ENCODE data around the gene NTF4.
"Not testable (repeated sequence)": the region's sequence is repeated elsewhere in the genome, so short reads cannot be mapped to it uniquely, and the experiment has no call there.

The NTF4 gene

GRCh38 chr19:49091391-49092038 is 26.9 kb upstream of the NTF4 start:
- in situ Hi-C loops (cut with MboI; ENCODE audit: low sequenced_read_pairs): no loop called here

DNA sequence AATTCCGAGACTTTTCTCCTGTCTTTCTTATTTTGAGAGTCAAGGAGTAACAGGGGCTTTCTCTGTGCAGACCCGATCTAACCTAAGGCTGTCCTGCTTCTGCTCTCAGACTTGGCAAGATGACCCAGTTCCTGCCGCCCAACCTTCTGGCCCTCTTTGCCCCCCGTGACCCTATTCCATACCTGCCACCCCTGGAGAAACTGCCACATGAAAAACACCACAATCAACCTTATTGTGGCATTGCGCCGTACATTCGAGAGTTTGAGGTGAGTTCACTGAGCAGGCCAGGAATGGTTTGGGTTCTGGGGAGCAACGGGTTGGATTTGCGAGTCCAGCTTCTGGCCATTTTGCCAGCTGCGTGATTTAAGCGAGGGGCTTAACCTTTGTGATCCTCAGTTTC is 21.7 kb upstream of the NTF4 start:
- in situ Hi-C loops (cut with MboI; ENCODE audit: low sequenced_read_pairs): no loop called here

DNA sequence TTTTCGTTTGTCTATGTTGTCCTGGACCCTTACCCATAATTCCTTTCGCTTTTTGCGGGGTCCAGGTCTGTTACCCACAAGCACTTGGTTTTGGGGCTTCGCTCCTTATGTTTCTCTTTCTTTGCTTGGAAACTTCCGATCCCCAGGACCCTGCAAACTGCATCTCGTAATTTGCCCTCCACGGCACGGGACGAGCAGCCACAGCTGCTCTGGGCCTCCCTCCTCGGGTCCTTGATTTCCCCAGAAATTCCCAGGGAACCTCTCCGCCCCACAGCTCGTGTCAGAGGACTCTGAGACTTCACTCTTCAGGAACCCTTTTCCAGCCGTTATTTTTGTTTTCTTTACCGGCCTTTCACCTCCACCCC is 21.2 kb upstream of the NTF4 start:
- in situ Hi-C loops (cut with MboI; ENCODE audit: low sequenced_read_pairs): no loop called here

DNA sequence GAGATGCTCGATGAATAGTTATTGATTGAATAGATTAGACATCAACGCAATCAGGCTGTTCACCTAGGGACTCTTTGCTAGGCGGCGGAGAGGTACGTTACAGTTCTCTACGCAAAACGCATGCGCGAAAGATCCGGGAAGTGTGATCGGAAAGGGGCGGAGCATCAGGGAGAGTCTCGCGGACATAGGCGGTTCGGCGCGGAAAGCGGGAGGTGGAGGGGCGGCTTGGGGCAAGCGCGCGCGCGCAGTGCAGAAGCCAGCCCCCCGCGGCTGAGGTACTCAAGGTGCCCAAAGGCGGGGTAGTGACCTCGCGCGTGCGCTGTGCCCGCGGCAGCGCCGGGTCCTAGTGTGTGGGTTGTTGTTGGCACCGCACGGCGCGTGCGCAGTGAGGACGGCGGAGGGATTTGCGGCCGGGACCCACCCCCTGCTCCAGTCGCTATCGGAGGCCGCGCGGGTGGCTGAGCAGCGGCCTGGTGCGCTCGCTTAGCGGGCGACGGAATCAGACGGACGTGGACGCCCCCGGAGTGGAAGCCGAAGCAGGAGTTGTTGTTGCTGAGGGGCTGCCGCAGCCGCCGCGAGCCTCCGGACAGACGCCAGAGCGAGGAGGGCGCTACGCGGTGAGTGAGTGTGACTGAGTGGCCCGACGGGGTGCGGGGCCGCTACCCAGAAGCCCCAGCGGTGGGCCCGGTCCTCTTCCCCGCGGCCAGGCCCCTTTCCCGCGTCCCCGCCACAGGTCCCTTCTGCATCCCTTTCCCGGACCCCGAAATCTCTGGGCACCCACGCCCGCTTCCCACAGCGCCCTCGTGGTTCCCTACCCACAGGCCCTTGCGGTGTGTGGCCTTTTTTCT is 20.6 kb upstream of the NTF4 start, which contains the start of gene SNRNP70:
SNRNP70 (plus strand) TSS at position 432 of the 848 bp plus-strand sequence. CDS start 964 bp downstream, outside the sequence.
- in situ Hi-C loops (cut with MboI; ENCODE audit: low sequenced_read_pairs): no loop called here

- in situ Hi-C loops (cut with MboI; ENCODE audit: low sequenced_read_pairs): no loop called here
These were observed 19.8 kb upstream of the NTF4 start for GRCh38 chr19:49084206-49085019.

GRCh38 chr19:49081273-49081672 is 16.7 kb upstream of the NTF4 start:
- in situ Hi-C loops (cut with MboI; ENCODE audit: low sequenced_read_pairs): no loop called here

- in situ Hi-C loops (cut with MboI; ENCODE audit: low sequenced_read_pairs): no loop called here
These were observed 15.8 kb upstream of the NTF4 start for GRCh38 chr19:49080392-49080791.

DNA sequence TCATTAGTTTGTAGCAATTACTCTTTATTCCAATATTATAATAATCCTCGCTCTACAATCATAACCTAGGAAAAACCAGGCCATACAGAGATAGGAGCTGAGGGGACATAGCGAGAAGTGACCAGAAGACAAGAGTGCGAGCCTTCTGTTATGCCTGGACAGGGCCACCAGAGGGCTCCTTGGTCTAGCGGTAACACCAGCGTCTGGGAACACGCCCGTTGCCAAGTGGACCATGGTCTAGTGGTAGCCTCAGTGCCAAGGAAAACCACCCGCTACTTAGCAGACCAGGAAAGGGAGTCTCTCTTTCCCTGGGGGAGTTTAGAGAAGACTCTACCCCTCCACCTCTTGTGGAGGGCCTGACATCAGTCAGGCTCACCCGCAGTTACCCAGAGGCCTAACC is 10.3 kb upstream of the NTF4 start:
- in situ Hi-C loops (cut with MboI; ENCODE audit: low sequenced_read_pairs): not testable (repeated sequence)

- in situ Hi-C loops (cut with MboI; ENCODE audit: low sequenced_read_pairs): no loop called here
These were observed 9.1 kb upstream of the NTF4 start for GRCh38 chr19:49073514-49074378.

DNA sequence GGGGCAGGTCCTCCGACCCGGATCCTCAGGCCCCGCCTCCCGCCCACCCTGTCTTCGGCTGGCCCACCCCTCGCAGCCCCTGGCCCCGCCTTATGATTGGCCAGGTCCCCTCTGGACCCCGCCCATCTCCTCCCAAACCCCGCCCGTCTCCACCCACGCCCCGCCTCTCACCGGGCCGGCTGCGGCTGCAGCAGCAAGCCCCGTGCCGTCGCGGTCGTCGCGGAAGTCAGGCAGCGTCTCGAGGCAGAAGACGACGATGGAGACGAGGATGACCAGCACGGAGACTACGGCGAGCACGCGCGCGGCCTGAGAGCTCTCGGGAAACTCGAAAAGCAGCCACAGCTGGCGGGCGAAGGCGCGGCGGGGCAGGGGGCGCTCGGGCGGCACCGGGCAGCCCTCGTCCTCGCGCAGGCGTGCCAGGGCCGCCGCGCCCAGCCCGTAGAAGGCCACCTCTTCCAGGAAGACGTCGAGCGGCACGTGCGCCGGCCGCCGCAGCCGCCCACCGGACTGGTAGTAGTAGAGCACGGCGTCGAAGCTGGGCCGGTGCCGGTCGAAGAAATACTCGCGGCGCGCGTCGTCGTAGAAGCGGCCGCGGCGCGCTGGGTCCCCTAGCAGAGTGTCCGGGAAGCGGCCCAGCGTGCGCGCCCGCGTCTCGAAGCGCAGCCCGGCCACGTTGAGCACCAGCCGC is 7.4 kb upstream of the NTF4 start:
- in situ Hi-C loops (cut with MboI; ENCODE audit: low sequenced_read_pairs): no loop called here

GRCh38 chr19:49070416-49070815 is 5.8 kb upstream of the NTF4 start:
- in situ Hi-C loops (cut with MboI; ENCODE audit: low sequenced_read_pairs): no loop called here

GRCh38 chr19:49069026-49069425 is 4.4 kb upstream of the NTF4 start:
- in situ Hi-C loops (cut with MboI; ENCODE audit: low sequenced_read_pairs): no loop called here

GRCh38 chr19:49067554-49067953 is 2.9 kb upstream of the NTF4 start:
- in situ Hi-C loops (cut with MboI; ENCODE audit: low sequenced_read_pairs): no loop called here

- in situ Hi-C loops (cut with MboI; ENCODE audit: low sequenced_read_pairs): no loop called here
These were observed 1.4 kb upstream of the NTF4 start for GRCh38 chr19:49065905-49066512.

DNA sequence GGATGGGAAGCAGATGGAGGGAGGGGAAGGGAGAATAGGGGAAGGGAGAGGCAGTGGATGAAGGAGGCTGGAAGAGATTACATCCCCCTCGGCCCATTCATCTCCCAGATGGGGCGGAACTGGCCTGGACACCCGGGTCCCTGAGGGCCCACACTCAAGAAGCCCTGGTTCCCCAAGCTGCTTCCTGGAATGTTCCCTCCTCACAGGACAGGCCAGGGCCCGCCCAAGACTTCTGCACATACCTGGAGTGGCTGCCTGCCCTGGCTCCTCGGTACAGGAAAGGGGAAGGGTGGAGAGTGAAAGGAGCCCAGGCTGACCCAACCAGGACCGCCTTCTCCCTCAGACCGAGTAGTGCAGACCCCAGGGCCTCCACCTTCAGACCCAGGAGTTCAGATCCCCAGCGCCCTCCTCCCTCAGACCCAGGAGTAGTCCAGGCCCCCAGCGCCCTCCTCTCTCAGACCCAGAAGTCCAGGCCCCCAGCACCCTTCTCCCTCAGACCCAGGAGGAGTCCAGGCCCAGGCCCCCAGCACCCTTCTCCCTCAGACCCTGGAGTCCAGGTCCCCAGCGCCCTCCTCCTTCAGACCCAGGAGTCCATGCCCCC is 489 bp downstream of the NTF4 start:
- in situ Hi-C loops (cut with MboI; ENCODE audit: low sequenced_read_pairs): no loop called here

DNA sequence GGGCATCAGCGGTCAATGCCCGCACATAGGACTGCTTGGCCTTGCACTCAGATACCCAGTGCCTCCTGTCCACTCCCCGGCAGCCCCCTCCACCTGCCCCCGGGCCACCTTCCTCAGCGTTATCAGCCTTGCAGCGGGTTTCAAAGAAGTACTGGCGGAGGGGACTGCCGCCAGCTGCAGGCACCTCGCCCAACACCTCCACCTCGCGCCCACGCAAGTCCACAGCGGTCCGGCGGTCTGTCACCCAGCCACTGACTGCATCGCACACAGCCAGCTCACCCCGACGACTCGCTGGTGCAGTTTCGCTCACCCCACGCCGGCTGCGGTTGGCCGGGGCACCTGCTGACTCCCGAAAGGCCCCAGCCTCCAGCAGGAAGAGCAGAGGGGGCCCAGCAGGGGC is 3.2 kb downstream of the NTF4 start:
- in situ Hi-C loops (cut with MboI; ENCODE audit: low sequenced_read_pairs): no loop called here

DNA sequence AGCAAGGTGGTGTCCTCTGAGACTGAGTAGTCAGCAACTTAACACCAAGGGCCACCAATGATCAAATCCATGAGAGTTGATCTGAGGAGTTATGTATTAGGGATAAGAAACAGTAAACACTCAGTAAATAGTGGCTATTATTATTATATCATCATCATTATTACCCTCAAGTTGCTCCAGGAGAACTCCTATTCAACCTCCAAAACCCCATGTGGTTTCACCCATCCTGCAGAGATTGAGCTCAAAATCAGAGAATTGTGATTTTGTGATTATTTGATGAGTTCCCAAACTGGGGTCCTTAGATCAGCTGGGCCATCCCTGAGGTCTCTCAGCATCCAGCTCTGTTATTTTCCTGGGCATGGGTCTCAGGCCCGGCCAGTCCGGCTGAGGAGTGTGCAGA is 3.6 kb downstream of the NTF4 start:
- in situ Hi-C loops (cut with MboI; ENCODE audit: low sequenced_read_pairs): no loop called here

GRCh38 chr19:49059053-49059452 is 5.6 kb downstream of the NTF4 start:
- in situ Hi-C loops (cut with MboI; ENCODE audit: low sequenced_read_pairs): no loop called here

DNA sequence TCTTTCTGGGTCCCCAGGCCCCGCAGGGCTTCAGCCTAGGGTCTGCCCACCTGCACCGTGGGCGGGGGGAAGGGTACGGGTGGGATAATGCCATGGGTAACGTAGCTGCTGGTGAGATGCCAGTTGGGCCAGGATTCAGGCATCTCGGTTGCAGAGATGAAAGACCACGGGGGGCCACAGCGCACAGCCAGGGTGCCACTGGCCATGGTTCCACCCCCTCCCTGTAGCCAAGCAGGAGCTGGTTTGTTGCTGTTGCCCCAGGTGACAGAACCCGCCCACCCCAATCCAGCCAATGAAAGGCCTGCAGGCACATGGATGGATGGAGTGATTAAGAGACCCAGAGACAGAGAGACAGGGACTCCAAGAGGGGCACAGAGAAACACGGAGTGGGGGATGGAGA is 6.1 kb downstream of the NTF4 start:
- in situ Hi-C loops (cut with MboI; ENCODE audit: low sequenced_read_pairs): no loop called here

All from HL-60/S4 treated with phorbol 12-myristate 13-acetate at 8.2 ng/mL for 4 days and 3 days (cell line).